HG03103 (cell line): ENCODE data around the gene SBK3.
"Not testable (repeated sequence)": the region's sequence is repeated elsewhere in the genome, so short reads cannot be mapped to it uniquely, and the experiment has no call there.

ENCODE experiments used
- ATAC-seq: cut with Tn5 transposase; IDR thresholded peaks from one replicate; pipeline ENCODE4 v1.9.1; 2021; ENCODE audit warnings: low read depth; ENCODE audit not compliant: unreplicated experiment

The SBK3 gene

GRCh38 chr19:55545443-55545842, at the start of gene SBK3:
SBK3 (minus strand) TSS chr19:55545543; CDS start chr19:55545543, 0 bp downstream.
- no peak for ATAC-seq

DNA sequence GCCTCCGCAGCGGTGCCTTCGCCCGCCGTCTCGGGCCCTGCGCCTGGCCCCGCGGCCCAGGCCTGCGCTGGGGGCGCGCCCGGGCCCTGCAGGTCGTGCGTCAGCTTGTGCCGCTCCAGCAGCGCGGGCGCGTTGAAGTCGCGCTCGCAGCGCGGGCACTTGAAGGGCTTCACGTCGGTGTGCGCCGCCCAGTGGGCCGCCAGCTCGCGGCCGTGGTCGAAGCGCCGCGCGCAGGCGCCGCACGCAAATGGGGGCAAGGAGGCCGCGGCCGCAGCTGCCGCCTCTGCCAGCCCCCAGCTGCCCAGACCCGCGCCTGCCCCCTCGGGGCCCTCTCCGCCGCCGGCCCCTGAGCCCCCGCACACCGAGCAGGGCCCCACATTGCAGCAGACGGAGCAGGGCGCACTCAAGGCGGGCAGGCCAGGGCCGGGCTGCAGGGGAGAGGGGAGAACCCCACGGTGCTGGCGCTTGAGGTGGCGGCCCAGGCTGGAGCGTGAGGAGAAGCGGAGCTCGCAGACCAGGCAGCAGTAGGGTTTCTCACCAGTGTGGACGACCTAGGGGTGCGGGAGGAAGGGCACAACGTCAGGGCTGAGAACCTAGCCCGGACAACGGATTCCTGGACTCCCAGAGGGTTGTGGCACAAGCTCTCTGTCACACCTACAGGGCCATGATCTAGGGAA, 47.9 kb upstream of the SBK3 start:
- ATAC-seq: no peak

DNA sequence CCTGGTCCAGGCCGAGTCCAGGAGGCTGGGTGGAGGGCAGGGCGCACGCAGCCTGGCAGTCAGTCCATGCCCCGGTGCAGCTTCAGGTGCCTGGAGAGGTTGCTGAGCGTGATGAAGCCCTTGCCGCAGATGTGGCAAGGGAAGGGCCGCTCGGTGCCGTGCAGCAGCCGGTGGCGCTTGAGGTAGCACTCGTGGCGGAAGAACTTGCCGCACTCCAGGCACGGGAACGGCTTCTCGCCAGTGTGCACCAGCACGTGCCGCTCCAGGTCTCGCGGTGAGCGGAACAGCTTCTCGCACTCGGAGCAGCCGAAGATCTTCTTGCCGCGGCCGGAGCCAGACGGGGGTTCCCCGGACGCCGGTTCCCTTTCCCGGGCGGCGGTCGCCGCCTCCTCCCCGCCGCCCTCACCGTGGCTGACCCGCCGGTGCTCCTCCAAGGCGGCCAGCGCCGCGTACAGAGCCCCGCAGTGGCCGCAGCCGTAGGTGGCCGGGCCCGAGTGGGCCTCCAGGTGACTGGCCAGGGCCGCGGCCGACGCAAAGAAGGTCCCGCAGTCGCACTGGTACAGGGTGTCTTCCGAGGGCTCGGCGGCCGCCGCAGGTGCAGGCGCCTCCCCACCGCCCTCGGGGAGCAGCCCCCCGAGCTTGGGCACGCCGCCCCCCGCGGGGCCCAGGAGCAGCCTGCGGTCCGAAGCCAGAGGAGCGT, 47.2 kb upstream of the SBK3 start:
- no peak for ATAC-seq

GRCh38 chr19:55591555-55591954, 46.2 kb upstream of the SBK3 start:
- no peak for ATAC-seq

GRCh38 chr19:55590617-55591016, 45.3 kb upstream of the SBK3 start:
- ATAC-seq: no peak

GRCh38 chr19:55590109-55590508, 44.8 kb upstream of the SBK3 start:
- no peak for ATAC-seq

GRCh38 chr19:55588738-55589137, 43.4 kb upstream of the SBK3 start:
- ATAC-seq: no peak

- ATAC-seq: peak; percentile 93
These were observed 41.8 kb upstream of the SBK3 start for GRCh38 chr19:55586976-55587668.

GRCh38 chr19:55585658-55586339, 40.5 kb upstream of the SBK3 start:
- no peak for ATAC-seq

DNA sequence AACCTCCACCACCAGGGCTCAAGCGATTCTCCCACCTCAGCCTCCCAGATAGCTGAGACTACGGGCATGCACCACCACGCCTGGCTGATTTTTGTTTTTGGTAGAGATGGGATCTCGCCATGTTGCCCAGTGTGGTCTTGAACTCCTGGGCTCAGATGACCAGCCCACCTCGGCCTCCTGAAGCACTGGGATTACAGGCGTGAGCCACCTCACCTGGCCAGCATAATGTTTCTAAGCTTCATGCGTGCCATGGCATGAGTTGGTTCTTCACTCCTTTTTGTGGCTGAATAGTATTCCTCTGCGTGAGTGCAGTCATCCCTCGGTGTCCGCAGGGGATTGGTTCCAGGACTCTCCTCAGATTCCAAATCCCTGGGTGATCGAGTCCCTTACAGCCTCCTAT, 39.5 kb upstream of the SBK3 start:
- ATAC-seq: no peak

- ATAC-seq: not testable (repeated sequence)
These were observed 38.6 kb upstream of the SBK3 start for GRCh38 chr19:55583897-55584296.

- ATAC-seq: not testable (repeated sequence)
These were observed 36.9 kb upstream of the SBK3 start for GRCh38 chr19:55582284-55582683.

- no peak for ATAC-seq
These were observed 36.5 kb upstream of the SBK3 start for GRCh38 chr19:55581823-55582223.

DNA sequence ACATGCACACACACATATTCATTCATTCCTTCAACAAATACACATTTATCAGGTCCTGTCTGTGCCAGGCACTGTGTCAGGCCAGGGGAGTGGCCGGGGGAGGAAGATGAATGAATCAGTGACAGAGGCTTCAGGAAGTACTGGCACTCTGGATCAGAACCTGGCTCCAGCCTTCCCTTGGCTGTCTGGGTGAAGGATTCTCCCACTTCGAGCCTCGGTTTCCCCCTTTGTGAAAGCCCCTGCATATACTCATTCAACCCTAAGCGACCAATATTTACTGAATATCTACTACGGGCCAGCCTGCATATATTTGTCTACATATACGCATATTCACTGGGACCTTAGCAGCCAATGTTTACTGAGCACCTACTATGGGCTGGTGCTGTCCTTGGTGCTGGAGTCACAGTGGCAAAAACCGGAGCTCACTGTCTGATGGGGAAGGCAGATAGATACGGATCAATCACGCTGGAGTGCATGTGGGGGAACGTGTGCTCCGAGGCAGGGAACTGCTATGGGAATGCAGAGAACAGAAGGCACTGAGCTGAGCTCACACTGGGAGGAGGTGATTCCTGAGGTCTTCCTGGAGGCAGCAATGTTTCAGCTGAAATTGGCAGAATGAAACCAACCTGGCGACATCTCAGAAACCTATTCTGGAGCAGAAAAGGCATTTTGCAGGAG, 35.9 kb upstream of the SBK3 start:
- no peak for ATAC-seq

- ATAC-seq: peak; percentile 46
These were observed 35.3 kb upstream of the SBK3 start, which contains the start of gene ZNF579 for GRCh38 chr19:55580628-55581144. ZNF579 (minus strand) TSS chr19:55580848; CDS start chr19:55579639, 1,209 bp downstream.

DNA sequence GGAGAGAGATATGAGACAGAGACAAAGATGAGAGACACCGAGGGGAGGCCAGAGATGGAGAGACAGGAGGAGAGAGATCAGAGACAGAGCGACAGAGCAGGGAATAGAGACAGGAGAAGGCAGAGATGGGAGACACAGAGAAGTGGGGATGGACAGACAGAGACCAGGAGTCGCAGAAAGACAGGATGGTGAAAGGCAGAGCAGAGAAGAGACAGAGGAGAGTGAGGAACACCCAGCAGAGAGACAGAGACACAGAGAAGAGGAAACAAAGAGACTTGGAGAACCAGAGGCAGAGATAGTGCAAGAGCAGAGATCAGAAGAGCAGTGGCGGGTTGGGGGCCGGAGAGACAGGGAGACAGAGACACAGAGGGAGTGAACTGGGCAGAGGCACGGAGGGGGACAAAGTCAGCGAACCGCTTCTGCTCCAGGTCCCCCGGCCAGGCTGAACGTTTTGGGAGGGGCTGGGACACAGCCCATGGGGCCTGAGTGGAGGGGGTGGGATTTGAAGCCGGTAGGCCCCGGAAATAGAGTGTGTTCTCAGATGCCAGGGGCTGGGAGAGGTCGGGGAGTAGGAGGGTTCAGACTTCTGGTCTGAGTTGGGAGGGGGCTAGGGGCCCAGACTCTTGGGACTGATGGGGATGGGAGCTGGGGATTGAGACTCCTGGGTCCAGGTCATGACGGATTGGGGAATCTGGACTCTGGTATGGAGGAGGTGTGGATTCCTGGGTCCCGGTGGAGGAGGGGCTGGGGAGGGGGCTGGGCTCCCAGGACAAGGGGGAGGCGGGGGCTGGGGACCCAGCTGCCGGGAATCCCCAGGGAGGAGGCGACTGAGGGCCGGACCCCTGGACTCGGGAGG, 34.7 kb upstream of the SBK3 start:
- no peak for ATAC-seq

- no peak for ATAC-seq
These were observed 33.7 kb upstream of the SBK3 start for GRCh38 chr19:55578761-55579747.
